Ureter (tissue), 1 donor: ENCODE data around the gene EARS2. TPM values are rescaled to one million over a fixed set of nuclear protein-coding genes. Genes with fewer than 3 reads are reported as not detected.
A peak's percentile ranks its signal among the peaks of the same experiment; 100 is the strongest.
"Not testable (repeated sequence)": the region's sequence is repeated elsewhere in the genome, so short reads cannot be mapped to it uniquely, and the experiment has no call there.

Source experiments
- DNase-seq: peaks from one replicate; pipeline ENCODE4 v3.0.0-alpha.2; 2020; ENCODE audit warnings: low spot score
- total RNA-seq: library from RNA; stranded (reverse); gene quantifications from one replicate; pipeline ENCODE4 v1.2.4, GENCODE V29; 2023
- donor health status: DM: yes; HTN: yes; CAD: no.

EARS2 gene
- total RNA-seq, 1 donor from 2014 or later, result 45.6 TPM

DNA sequence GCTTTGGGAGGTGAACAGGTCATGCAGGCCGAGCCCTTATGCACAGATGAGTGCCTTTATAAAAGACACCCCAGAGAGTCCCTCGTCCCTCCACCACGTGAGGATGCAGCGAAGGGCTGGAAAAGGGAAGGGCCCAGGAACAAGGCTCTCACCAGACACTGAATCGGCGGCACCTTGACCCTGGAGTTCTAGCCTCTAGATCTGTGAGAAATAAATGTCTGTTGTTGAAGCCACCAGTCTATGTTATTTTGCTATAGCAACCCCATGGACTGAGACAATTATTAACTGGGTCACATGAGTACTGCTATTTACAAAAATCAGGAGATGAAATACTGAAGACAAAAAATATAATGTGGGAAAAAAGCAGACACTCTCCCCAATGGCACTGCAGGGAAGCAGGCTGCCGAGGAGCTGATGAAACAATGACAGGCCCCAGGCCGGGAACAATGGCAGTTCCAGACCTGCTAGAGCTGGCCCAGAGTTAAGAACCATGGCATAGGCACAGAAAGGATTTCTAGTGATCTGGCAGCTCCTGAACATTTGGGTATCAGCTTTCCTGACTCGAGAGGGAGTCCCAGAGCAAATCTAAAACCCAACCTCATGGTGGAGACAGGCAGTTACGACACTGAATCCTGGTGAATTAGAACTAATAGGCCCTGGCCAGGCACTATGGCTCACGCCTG lies 29.0 kb downstream of the EARS2 start:
- no peak for DNase-seq

DNA sequence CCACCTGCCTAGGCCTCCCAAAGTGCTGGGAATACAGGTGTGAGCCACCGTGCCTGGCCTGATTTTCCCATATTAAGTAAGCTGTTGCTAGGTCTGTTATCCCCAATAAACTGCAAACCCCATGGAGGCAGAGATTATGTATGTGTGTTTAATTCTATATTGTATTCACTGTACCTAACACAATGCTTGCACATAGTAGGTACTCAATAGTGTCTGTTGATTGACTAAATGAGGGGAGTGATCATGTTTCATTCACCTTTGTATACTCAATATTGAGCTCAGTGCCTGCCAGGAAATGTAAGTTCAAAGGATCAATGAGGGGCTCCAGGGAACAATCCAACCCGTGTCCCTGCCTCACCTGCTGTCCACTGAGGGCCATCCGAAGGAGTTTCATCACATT lies 32.3 kb downstream of the EARS2 start:
- DNase-seq, result no peak

DNA sequence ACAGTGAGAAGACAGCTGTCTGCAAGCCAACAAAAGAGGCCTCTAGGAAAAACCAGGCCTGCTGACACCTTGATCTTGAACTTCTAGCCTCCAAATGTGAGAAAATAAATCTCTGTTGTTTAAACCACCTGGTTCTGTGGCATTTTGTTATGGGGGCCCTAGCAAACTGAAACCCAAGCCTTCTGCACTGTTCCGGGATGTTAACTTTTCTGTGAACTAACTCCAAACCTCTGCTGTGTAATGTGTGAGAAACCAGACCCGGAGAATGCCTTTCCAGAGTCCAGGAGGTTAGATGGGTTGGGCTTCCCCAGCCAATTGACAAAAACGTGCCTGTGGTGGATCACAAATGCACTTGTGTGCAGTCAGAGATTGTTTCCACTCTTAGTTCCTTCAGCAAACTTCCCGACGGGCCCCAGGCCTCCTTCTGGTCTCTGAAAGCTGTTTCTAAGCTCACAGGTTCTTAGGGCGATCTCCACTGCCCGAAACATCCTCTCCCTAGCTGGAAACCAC lies 33.2 kb downstream of the EARS2 start:
- no peak for DNase-seq

DNA sequence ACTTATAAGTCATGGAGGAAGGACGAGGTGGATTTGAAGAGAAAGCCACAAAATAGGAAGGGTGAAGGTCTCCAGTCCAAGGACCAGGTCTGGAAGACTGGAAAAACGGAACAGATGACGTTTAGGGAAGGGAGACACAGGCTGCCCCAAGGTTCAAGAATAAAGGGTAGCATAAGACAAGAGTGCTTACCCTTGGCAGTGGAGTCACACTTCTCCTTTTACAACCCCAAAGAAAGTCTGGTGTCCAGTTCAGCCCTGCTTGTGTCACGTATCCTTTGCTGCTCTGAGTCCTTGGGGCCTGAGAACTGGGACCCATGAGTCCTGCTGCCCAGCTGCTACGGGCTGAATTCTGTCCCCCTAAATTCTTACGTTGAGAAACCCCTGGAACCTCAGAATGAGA lies 33.8 kb downstream of the EARS2 start:
- no peak for DNase-seq

DNA sequence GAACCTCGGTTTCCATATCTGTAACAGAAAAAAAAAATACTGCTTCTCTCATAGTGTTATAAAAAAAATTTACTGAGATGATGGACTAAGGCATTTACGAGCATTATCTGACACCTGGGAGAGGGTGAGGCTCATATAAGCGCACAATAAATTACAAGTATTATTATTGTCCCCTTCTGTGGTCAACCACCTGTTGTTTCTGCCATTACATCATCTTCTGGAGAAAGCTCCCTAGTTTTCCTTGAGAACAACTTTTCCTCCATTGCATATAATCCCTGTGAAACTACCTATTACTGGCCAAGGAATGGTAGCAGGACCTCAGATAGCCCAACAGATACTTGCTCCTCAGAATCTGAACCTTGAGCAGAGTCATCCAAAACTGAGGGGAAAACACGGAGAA lies 35.2 kb downstream of the EARS2 start:
- DNase-seq, result no peak

DNA sequence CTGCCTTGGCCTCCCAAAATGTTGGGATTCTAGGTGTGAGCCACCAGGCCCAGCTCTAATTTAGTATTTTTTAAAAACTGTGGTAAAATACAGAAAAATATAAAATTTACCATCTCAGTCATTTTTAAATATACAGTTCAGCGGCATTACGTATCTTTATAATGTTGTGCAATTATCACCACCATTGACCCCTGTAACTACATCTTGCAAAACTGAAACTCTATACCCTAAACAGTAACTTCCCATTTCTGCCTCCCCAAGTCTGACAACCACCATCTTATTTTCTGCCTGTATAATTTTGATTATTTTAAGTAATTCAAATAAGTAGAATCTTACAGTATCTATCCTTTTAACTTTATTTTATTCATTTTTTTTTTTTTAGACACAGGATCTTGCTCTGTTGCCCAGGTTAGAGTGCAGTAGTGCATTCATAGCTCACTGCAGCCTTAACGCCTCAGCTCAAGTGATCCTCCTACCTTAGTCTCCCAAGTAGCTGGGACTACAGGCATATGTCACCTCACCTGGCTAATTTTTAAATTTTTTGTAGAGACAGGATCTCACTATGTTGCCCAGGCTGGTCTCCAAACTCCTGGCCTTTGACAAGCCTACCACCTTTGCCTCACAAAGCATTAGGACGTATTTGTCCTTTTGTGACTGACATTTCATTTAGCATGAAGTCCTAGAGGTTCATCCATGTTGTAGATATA lies 36.0 kb downstream of the EARS2 start:
- no peak for DNase-seq

DNA sequence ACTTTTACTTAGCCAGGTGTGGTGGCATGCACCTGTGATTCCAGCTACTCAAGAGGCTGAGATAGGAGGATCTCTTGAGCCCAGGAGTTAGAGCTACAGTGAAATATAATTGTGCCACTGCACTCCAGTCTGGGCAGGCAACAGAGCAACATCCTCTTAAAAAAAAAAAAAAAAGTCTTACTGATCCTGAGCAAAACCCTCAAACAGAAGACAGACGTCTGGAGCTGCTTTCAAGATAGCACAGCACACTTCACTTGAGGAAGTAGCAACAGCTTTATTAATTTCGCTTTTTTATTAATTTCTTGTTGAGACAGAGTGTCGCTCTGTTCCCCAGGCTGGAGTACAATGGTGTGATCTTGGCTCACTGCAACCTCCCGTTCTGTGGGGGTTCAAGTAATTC lies 36.6 kb downstream of the EARS2 start:
- no peak for DNase-seq

DNA sequence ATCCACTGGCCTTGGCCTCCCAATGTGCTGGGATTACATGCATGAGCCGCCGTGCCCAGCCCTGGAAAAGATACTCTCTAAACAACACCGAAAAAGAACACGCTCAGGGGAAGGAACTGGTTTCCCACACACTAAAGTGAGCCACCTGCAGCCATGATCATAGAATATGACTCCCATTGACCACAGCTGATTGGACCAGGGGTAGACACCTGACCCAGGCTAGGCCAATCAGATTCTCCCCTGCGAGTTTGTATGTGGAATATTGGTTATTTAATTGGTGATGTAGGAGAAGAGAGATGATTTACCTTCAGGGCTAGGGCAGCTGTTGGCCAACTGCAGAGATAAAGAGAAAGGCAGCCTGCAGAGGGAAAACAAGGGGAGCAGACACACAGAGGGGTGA lies 37.9 kb downstream of the EARS2 start:
- DNase-seq, result no peak

DNA sequence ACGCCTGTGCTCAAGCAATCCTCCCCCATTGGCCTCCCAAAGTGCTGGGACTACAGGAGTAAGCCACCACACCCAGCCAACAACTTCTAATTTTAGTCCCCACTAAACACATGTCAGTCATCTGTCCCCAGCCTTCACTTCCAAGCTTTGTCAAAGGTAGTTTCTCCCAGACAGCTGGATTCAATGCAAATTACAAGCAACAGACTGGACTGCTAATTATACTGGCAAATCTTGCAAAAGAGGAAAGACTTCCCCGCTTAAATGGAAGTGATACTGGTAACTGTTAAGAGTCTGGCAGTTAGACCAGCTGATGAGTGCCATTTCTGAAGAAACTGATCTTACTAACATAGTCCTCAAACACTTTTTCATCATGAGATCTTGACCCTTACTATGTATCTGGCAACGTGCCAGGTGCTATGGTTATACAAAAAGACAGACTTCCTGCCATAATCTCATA lies 38.7 kb downstream of the EARS2 start:
- no peak for DNase-seq

DNA sequence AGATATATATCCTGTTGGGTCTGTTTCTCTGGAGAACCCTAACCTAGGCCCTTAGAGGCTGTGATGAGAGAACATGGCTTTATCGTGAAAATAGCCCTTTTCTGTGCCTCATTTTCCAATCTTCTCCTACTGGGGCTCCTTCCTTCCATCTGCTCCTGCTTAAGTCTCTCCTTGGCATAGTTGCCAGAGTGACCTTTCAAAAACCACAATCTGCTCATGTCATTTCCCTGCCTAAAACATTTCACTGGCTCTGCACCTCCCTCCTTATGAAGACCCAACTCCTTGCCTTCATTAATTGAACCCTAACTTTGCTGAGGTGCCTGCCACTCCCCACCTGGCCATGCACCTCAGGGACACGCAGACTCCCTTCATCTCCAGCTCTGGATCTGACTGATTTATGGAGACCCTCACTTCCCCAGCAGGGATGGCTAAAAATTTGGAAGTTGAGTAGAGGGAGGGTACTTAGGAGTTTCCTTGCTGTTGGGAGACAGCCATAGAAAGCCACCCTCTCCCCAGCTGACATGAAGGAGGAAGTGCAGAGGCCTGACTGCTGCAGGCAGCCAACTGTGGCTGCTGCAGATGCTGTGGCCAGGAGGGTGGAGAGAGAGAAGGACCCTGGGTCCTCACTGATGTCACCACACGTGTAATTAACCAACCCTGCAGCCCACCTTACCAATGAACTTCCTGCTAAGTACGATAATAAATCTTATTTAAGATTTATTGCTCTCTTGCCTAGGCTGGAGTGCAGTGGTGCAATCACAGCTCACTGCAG lies 40.6 kb downstream of the EARS2 start:
- no peak for DNase-seq

DNA sequence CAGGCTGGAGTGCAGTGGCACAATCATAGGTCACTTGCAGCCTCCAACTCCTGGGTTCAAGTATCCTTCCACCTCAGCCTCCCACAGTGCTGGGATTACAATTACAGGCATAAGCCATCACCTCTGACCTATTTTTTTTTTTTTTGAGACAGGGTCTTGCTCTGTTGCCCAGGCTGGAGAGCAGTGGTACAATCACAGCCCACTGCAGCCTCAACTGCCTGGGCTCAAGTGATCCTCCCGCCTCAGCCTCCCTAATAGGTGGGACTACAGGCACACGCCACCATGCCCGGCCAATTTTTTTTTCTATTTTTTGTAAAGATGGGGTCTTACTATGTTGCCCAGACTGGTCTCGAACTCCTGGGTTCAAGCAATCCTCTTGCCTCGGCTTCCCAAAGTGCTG lies 41.3 kb downstream of the EARS2 start:
- DNase-seq, result no peak

DNA sequence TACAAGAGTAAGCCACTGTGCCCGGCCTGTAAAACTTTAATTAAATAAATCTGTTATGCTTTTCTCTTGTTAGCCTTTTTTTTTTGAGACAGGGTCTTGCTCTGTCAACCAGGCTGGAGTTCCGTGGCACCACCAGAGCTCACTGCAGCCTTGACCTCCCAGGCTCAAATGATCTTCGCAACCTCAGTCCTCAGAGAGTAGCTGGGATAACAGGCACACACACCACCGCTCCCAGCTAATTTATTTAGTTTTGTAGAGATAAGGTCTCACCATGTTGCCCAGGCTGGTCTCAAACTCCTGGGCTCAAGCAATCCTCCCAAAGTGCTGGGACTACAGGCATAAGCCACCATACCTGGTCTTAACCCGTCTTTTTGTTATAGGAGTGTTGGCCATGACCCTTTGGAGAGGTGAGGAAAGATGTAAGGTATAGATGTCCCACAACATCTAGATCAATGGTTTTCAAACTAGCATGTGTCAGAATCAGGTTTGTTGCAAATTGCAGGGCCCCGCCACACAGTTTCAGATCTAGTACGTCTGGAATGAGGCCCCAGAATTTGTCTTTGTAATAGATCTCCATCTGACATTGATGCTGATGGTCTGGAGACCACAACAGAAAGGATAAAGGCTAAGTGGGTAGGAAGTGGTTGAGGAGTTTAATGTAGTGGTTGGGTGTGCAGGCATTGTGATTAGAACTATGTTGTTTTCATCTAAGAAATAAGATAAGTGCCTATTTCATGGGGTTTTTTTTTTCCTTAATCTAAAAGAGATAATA lies 42.6 kb downstream of the EARS2 start:
- no peak for DNase-seq

DNA sequence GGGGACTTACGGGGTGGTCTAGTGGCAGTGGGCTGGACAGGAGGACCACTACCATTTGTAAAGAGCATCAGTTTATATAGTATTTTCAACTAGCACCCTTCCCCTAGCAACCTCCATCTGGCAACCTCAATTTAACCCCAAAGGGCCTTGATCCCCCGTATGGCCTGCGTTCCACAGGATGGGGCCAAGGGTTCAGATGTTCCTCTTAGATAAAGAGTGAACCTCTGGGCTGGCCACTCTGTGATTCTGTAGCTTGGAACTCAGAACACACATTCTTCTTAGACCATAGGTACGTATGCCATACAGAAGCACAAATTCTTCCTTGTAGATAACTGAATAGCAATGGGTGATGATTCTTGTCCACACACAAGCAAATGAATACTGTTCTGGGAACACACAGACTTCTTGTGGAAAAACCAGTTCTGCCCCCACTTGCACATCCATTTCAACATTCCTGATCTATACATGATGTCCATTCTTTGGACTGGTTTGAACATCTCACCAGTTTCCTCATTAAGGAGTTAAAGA lies 44.9 kb downstream of the EARS2 start:
- DNase-seq, result no peak

DNA sequence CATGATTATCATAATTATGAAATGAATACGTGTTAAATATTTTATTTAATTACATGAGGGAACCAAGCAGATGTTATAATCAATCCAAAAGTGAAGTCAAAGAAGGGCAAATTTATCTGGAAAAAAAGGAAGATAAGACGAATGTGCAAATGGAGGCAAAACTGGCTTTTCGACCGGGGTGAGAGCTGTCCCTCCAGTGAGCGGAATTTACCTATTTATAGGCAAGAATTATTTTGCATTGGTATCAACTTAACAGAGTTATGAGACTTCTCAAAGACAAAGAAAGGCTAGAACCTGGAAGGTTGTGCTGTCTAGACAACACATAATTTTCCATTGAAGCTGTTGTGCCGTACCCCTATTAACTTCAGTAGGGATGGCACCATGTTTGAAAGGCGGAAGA lies 45.4 kb downstream of the EARS2 start:
- no peak for DNase-seq

DNA sequence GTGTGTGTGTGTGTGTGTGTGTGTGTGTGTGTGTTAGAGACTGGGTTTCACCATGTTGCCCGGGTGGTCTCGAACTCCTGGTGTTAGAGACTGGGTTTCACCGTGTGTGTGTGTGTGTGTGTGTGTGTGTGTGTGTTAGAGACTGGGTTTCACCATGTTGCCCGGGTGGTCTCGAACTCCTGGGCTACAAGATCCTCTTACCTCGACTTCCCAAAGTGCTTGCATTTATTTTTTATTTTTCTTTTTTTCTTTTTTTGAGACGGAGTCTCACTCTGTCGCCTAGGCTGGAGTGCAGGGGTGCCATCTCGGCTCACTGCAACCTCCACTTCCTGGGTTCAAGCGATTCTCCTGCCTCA lies 46.3 kb downstream of the EARS2 start:
- not testable (repeated sequence) for DNase-seq

DNA sequence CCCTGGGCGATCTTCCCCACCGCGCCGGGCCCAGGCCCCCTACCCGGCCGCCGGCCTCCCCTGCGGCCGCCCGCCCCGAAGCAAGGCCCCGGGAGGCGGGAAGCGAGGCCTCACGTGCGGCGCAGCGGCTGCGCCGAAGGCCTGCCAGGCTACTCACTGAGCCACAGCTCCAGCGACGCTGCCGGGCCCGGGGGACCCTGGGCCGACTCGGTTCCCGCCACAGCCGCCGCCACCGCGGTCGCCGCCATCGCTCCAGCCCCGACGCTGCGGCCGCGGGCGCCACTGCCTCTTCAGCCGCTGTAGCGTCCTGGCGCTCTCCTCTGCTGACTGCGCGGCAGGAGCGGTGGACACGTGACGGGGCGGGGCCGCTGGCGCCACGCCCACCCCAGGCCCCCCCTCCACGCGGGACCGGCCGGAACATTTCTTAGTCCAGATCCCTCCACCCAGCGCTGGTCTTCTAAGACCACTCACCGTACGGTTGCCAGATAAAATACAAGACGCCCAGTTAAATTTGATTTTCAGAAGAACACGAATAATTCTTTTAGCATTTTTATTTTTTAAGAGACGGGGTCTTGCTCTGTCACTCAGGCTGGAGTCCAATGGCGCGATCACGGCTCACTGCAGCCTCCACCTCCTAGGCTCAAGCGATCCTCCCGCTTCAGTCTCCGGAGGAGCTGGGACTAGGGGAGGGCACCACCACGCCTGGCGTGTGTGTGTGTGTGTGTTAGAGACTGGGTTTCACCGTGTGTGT lies 46.8 kb downstream of the EARS2 start, which contains the start of gene GGA2:
Gene GGA2, minus strand, starts transcription at position 331 of the 751 bp plus-strand sequence. Its CDS starts 83 bp downstream, at position 248.
- peak; percentile 88 for DNase-seq

DNA sequence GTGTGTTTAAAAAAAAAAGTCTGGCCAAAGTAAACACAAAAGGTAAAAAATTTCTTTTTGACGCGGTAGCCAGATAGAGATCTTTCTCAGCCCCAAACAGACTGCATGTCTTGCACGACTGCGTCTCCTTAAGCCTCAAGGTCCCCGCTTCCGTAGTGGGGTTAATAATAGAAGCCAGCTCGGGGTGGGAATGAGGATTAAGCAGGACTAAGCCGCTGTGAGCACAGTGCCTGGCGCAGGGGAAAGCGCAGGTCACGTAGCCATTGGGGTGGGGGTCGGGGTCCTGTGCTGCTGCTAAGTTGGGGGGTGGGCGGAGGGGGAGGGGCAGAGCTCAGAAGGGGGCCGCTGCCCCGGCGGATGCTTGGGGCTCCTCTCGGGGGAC lies 47.4 kb downstream of the EARS2 start:
- DNase-seq, result no peak

DNA sequence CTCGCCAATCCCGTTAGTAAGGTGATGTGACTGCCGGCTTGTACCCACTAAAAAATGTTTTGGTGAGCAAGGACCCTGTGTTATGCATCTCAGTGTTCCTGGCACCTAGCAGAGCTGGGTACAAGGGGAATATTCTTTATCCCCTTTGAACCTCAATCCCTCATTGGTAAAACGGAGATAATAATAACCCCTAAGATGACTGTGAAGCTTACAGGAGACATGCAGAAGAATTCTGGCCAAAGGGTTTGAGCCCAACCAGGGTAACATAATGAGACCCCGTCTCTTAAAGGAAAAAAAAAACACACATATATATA lies 47.8 kb downstream of the EARS2 start:
- no peak for DNase-seq

DNA sequence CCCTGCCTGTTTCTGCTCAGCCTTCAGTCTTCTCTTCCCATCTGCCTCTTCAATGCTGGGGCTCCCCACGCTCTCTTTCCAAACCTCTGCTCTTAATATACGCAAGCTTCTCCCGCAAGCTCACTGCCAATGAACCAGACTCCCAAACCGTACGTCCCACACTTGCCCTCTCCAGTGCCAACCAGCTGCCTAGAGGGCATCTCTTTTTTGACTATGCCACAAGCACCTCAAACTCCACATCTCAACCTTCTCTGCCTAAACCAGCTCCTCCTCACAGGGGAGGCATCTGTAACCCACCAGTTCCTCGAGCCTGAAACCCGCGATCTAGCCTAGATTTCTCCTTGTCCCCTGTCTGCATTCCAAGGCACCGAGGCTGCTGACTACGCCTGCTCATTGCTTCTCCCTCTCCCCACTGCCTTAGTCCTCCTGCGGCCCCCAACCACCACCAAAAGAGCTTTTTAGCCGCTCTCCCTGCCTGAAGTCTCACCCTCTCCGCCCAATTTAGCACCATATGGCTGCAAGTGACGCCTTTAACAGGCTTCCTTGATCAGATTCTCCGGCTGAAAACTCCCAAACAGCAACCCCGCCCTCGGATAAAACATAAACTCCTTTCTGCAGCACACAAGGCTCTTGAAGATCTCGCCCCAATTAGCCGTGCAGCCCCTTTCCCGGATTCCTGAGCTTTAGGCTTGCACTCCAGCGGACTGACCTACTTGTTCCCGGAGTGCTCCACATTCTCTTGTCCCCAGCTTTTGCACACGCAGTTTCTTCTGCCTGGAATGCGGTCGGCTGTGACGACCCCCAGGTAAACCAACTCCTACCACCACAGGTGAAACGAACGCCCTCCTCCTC lies 48.3 kb downstream of the EARS2 start:
- DNase-seq, result no peak

DNA sequence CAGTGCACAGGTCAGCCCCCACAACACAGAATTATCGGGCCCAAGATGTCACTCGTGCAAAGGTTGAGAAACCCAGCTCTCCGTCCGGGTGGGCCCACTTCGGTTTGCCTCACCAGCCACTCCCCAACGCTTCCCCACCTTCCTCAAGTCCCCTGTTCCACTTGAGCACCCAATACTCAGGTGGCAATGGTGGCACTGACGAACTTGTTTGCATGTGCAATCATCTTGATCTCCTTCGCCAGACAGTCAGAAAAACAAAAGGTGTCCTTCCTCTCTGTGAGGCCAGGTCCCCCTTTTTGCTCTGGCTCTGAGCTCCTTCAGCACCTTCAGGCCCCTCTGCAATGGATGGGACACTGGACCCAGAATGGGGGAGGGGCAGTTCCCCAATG lies 50.5 kb downstream of the EARS2 start:
- no peak for DNase-seq
